Measurements from ENCODE around the gene EPB41L1.
A peak's percentile ranks its signal among the peaks of the same experiment; 100 is the strongest.

Gene EPB41L1

GRCh38 chr20:36145877-36146707 lies 8.4 kb upstream of the EPB41L1 start:
- Histone ChIP-seq H3K4me3 (ENCODE audit: low read length in 2 of 2) (no peak overlapping the region), H3K79me1 (ENCODE audit: low read depth, low read length) (no peaks in the 10 kb centered on the region), H3K4me1 (ENCODE audit: control insufficient read depth in 2 of 2, insufficient read depth in 1 of 2, low read depth in 1 of 2, low read length in 2 of 2) (peaks cover 0 to 4% of the 10 kb centered on the region in 2 donors), H2BK5ac (ENCODE audit: low read length) (no peak overlapping the region), H3K9ac (ENCODE audit: low read depth, low read length, poor library complexity) (no peak overlapping the region), H4K91ac (ENCODE audit: low read depth, low read length, poor library complexity) (no peak overlapping the region), H3K18ac (ENCODE audit: low read length) (no peak overlapping the region), H2BK120ac (ENCODE audit: low read depth, low read length) (no peak overlapping the region), H3K14ac (ENCODE audit: low read length) (no peak overlapping the region), H3K27ac (replicated peaks; ENCODE audit: low read length) (no peak overlapping the region), H2AK5ac (ENCODE audit: low read depth, low read length) (no peak overlapping the region), H3K27me3 (ENCODE audit: control insufficient read depth in 3 of 3, insufficient read depth in 3 of 3, low read depth in 1 of 3, low read length in 3 of 3) (no peaks in the 10 kb centered on the region), H3K36me3 (replicated peaks in 1 of 2; ENCODE audit: control insufficient read depth in 2 of 2, insufficient read depth in 2 of 2, low read length in 2 of 2) (no peaks in the 10 kb centered on the region), H2BK15ac (ENCODE audit: low read length) (no peak overlapping the region), H2BK12ac (ENCODE audit: low read length) (no peak overlapping the region), H3K9me3 (replicated peaks in 1 of 2; ENCODE audit: control insufficient read depth in 2 of 2, insufficient read depth in 1 of 2, low read depth in 1 of 2, low read length in 2 of 2) (no peaks in the 10 kb centered on the region), H3K4me2 (ENCODE audit: insufficient read depth, low read length, poor library complexity, severe bottlenecking) (no peak overlapping the region), H4K8ac (ENCODE audit: low read depth, low read length) (no peak overlapping the region), H2AFZ (ENCODE audit: low read length) (no peak overlapping the region), H3K23ac (ENCODE audit: low read depth, low read length, poor library complexity) (no peak overlapping the region), H3K4ac (ENCODE audit: low read length) (no peak overlapping the region)
- DNase-seq (ENCODE audit: low spot score), result no peak
- no CpG with 5 or more reads among the region's 12 CpGs for WGBS, 2 donors (ENCODE audit: extremely low coverage in 2 of 2, insufficient read length in 2 of 2, insufficient replicate concordance in 1 of 2)

- Histone ChIP-seq H2BK12ac (ENCODE audit: low read length) (no peak overlapping the region), H3K27ac (replicated peaks; ENCODE audit: low read length) (no peak overlapping the region), H3K23ac (ENCODE audit: low read depth, low read length, poor library complexity) (no peak overlapping the region), H3K27me3 (ENCODE audit: control insufficient read depth in 3 of 3, insufficient read depth in 3 of 3, low read depth in 1 of 3, low read length in 3 of 3) (no peaks in the 10 kb centered on the region), H3K9ac (ENCODE audit: low read depth, low read length, poor library complexity) (no peak overlapping the region), H4K91ac (ENCODE audit: low read depth, low read length, poor library complexity) (no peak overlapping the region), H2AK5ac (ENCODE audit: low read depth, low read length) (no peak overlapping the region), H3K4me1 (ENCODE audit: control insufficient read depth in 2 of 2, insufficient read depth in 1 of 2, low read depth in 1 of 2, low read length in 2 of 2) (peaks cover 0 to 3% of the 10 kb centered on the region in 2 donors), H3K4me2 (ENCODE audit: insufficient read depth, low read length, poor library complexity, severe bottlenecking) (no peak overlapping the region), H2AFZ (ENCODE audit: low read length) (no peak overlapping the region), H3K18ac (ENCODE audit: low read length) (no peak overlapping the region), H2BK5ac (ENCODE audit: low read length) (no peak overlapping the region), H2BK15ac (ENCODE audit: low read length) (no peak overlapping the region), H3K79me1 (ENCODE audit: low read depth, low read length) (no peaks in the 10 kb centered on the region), H3K14ac (ENCODE audit: low read length) (no peak overlapping the region), H3K4me3 (ENCODE audit: low read length in 2 of 2) (no peak overlapping the region), H2BK120ac (ENCODE audit: low read depth, low read length) (no peak overlapping the region), H3K9me3 (replicated peaks in 1 of 2; ENCODE audit: control insufficient read depth in 2 of 2, insufficient read depth in 1 of 2, low read depth in 1 of 2, low read length in 2 of 2) (no peaks in the 10 kb centered on the region), H4K8ac (ENCODE audit: low read depth, low read length) (no peak overlapping the region), H3K36me3 (replicated peaks in 1 of 2; ENCODE audit: control insufficient read depth in 2 of 2, insufficient read depth in 2 of 2, low read length in 2 of 2) (no peaks in the 10 kb centered on the region), H3K4ac (ENCODE audit: low read length) (no peak overlapping the region)
- WGBS, 2 donors (ENCODE audit: extremely low coverage in 2 of 2, insufficient read length in 2 of 2, insufficient replicate concordance in 1 of 2), result no CpG with 5 or more reads among the region's 3 CpGs
- no peak for DNase-seq (ENCODE audit: low spot score)
These were observed 6.8 kb upstream of the EPB41L1 start for GRCh38 chr20:36147690-36148089.

GRCh38 chr20:36148439-36148838 lies 6.1 kb upstream of the EPB41L1 start:
- no CpG with 5 or more reads among the region's 2 CpGs for WGBS, 2 donors (ENCODE audit: extremely low coverage in 2 of 2, insufficient read length in 2 of 2, insufficient replicate concordance in 1 of 2)
- no peak overlapping the region for H2AFZ ChIP-seq (ENCODE audit: low read length)

GRCh38 chr20:36149012-36149411 lies 5.5 kb upstream of the EPB41L1 start:
- Histone ChIP-seq H3K23ac (ENCODE audit: low read depth, low read length, poor library complexity) (no peak overlapping the region), H3K4ac (ENCODE audit: low read length) (no peak overlapping the region), H4K8ac (ENCODE audit: low read depth, low read length) (no peak overlapping the region), H2AK5ac (ENCODE audit: low read depth, low read length) (no peak overlapping the region), H2BK15ac (ENCODE audit: low read length) (no peak overlapping the region), H2BK5ac (ENCODE audit: low read length) (no peak overlapping the region), H2BK120ac (ENCODE audit: low read depth, low read length) (no peak overlapping the region), H3K36me3 (replicated peaks in 1 of 2; ENCODE audit: control insufficient read depth in 2 of 2, insufficient read depth in 2 of 2, low read length in 2 of 2) (no peaks in the 10 kb centered on the region), H3K27ac (replicated peaks; ENCODE audit: low read length) (no peak overlapping the region), H2AFZ (ENCODE audit: low read length) (no peak overlapping the region), H4K91ac (ENCODE audit: low read depth, low read length, poor library complexity) (no peak overlapping the region), H3K4me3 (ENCODE audit: low read length in 2 of 2) (no peak overlapping the region), H3K4me2 (ENCODE audit: insufficient read depth, low read length, poor library complexity, severe bottlenecking) (no peak overlapping the region), H3K4me1 (ENCODE audit: control insufficient read depth in 2 of 2, insufficient read depth in 1 of 2, low read depth in 1 of 2, low read length in 2 of 2) (peaks cover 4 to 5% of the 10 kb centered on the region in 2 donors), H3K9me3 (replicated peaks in 1 of 2; ENCODE audit: control insufficient read depth in 2 of 2, insufficient read depth in 1 of 2, low read depth in 1 of 2, low read length in 2 of 2) (no peaks in the 10 kb centered on the region), H3K27me3 (ENCODE audit: control insufficient read depth in 3 of 3, insufficient read depth in 3 of 3, low read depth in 1 of 3, low read length in 3 of 3) (no peaks in the 10 kb centered on the region), H3K9ac (ENCODE audit: low read depth, low read length, poor library complexity) (no peak overlapping the region), H3K14ac (ENCODE audit: low read length) (no peak overlapping the region), H3K79me1 (ENCODE audit: low read depth, low read length) (no peaks in the 10 kb centered on the region), H2BK12ac (ENCODE audit: low read length) (no peak overlapping the region), H3K18ac (ENCODE audit: low read length) (peak overlapping the region; percentile 49)
- no CpG with 5 or more reads among the region's 3 CpGs for WGBS, 2 donors (ENCODE audit: extremely low coverage in 2 of 2, insufficient read length in 2 of 2, insufficient replicate concordance in 1 of 2)
- no peak for DNase-seq (ENCODE audit: low spot score)

More at GRCh38 chr20:36148439-36148838, 6.1 kb upstream of the EPB41L1 start:
- H3K79me1 ChIP-seq (ENCODE audit: low read depth, low read length), result no peaks in the 10 kb centered on the region
- no peak overlapping the region for H2BK5ac ChIP-seq (ENCODE audit: low read length)
- no peak overlapping the region for H3K4ac ChIP-seq (ENCODE audit: low read length)
- no peak overlapping the region for H3K23ac ChIP-seq (ENCODE audit: low read depth, low read length, poor library complexity)
- no peak overlapping the region for H3K4me2 ChIP-seq (ENCODE audit: insufficient read depth, low read length, poor library complexity, severe bottlenecking)
- no peak overlapping the region for H4K91ac ChIP-seq (ENCODE audit: low read depth, low read length, poor library complexity)
- DNase-seq (ENCODE audit: low spot score), result no peak
- no peak overlapping the region for H4K8ac ChIP-seq (ENCODE audit: low read depth, low read length)
- H3K9me3 ChIP-seq (replicated peaks in 1 of 2; ENCODE audit: control insufficient read depth in 2 of 2, insufficient read depth in 1 of 2, low read depth in 1 of 2, low read length in 2 of 2), result no peaks in the 10 kb centered on the region
- no peaks in the 10 kb centered on the region for H3K36me3 ChIP-seq (replicated peaks in 1 of 2; ENCODE audit: control insufficient read depth in 2 of 2, insufficient read depth in 2 of 2, low read length in 2 of 2)
- H3K14ac ChIP-seq (ENCODE audit: low read length), result no peak overlapping the region
- H2BK12ac ChIP-seq (ENCODE audit: low read length), result no peak overlapping the region
- no peaks in the 10 kb centered on the region for H3K27me3 ChIP-seq (ENCODE audit: control insufficient read depth in 3 of 3, insufficient read depth in 3 of 3, low read depth in 1 of 3, low read length in 3 of 3)
- no peak overlapping the region for H3K27ac ChIP-seq (replicated peaks; ENCODE audit: low read length)
- no peak overlapping the region for H2AK5ac ChIP-seq (ENCODE audit: low read depth, low read length)
- no peak overlapping the region for H3K4me3 ChIP-seq (ENCODE audit: low read length in 2 of 2)
- no peak overlapping the region for H2BK120ac ChIP-seq (ENCODE audit: low read depth, low read length)
- no peak overlapping the region for H3K9ac ChIP-seq (ENCODE audit: low read depth, low read length, poor library complexity)
- H3K4me1 ChIP-seq (ENCODE audit: control insufficient read depth in 2 of 2, insufficient read depth in 1 of 2, low read depth in 1 of 2, low read length in 2 of 2), result no peaks in the 10 kb centered on the region
- H2BK15ac ChIP-seq (ENCODE audit: low read length), result no peak overlapping the region
- H3K18ac ChIP-seq (ENCODE audit: low read length), result no peak overlapping the region

Measured in neuronal stem cell (in vitro differentiated cells).